Esophagus mucosa (tissue), 1 donor: ENCODE data around the gene RGMA. TPM values are rescaled to one million over a fixed set of nuclear protein-coding genes. Genes with fewer than 3 reads are reported as not detected.

ENCODE experiments used
- ATAC-seq: fragments of 200-7000 bp; cut with Tn5 transposase; one replicate; pipeline ENCODE4 v1.9.1; 2020
- total RNA-seq: library from RNA; stranded (reverse); gene quantifications from one replicate; pipeline ENCODE4 v1.2.4, GENCODE V29; 2023
- donor health status: DM: yes; HTN: yes; CAD: no.

RGMA gene, protein sequence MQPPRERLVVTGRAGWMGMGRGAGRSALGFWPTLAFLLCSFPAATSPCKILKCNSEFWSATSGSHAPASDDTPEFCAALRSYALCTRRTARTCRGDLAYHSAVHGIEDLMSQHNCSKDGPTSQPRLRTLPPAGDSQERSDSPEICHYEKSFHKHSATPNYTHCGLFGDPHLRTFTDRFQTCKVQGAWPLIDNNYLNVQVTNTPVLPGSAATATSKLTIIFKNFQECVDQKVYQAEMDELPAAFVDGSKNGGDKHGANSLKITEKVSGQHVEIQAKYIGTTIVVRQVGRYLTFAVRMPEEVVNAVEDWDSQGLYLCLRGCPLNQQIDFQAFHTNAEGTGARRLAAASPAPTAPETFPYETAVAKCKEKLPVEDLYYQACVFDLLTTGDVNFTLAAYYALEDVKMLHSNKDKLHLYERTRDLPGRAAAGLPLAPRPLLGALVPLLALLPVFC
- total RNA-seq, result 40.5 TPM

DNA sequence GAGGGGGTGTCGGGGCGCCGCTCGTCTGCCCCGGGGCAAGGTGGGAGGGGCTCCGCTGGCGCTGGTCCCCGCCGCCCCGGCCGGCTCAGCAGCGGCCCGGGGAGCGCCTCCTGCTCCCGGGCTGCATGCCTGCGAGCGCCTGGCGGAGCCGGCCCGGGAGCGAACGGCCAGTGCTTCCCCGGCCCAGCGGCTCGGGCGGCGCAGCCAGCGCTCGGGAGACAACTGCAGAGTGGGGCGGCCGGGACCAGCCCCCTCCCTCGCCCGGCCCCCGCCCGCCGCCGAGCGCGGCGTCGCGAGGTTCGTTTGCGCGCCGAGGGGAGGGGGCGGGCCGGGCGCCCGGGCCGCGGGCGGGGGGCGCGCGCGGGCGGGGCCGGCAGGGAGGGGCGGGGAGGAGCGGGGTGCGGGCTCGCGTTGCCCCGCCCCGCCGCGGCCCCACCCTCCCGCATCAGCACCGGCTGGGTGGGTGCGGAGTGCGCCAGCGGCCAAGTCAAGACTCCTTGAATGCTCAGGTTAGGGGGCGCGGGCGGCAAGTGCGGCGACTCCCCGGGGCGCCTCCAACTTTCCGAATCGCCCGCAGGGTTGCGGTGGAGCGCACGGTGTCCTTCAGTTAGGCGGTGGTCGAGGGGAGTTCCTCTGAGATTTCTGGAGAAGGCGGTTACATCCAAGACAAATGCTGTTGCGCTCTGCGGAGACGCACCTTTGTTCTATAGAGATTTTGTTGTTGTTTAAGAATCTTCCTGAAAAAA, at the start of gene RGMA:
RGMA (minus strand) TSS at position 231 of the 746 bp plus-strand sequence. CDS start 279 bp downstream, outside the sequence.
- ATAC-seq, result peak; percentile 53

DNA sequence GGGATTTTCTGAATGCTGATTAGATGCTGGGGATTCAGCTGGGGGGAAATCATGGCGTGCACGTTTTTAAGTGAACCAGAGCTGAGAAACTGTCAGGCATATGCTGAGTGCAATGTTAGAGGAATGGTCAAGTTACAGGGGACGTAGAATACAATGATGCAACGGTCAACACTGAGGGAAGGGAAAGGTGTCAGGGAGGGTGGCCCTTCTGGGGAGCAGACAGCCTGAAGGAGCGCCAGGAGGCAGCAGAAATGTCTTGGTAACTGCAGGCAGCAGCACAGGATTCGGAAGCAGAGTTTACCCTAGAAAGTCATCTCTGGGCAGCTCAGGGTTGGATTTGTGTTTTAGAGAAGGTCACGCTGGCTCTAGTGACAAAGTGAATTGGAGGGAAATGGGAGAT, 47.6 kb upstream of the RGMA start:
- no peak for ATAC-seq

GRCh38 chr15:93135997-93136397, 47.0 kb upstream of the RGMA start:
- no peak for ATAC-seq

- no peak for ATAC-seq
These were observed 46.4 kb upstream of the RGMA start for GRCh38 chr15:93135459-93135858.

DNA sequence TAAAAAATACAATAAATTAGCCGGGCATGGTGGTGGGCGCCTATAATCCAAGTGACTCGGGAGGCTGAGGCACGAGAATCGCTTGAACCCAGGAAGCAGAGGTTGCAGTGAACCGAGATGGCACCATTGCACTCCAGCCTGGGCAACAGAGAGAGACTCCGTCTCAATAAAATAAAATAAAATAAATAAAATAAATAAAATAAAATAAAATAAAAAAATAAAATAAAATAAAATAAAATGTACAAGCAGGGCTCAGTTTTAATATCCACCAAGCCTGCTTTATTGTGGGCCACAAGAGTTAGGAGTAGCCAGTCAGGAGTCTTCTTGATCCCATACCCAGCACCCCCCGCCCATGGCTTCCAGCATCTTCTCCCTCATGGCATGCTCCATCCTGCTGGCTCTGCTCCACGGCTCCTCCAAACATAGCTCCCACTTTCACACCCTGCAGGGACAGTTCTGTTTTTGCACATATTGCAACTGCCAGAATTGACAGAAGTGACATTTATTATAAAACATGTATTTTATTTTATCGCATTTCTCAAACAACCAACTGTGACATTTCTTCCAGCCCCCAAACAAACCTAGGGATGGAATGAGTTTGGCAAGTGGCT, 42.6 kb upstream of the RGMA start:
- no peak for ATAC-seq

GRCh38 chr15:93129702-93130488, 40.9 kb upstream of the RGMA start:
- ATAC-seq, result no peak

DNA sequence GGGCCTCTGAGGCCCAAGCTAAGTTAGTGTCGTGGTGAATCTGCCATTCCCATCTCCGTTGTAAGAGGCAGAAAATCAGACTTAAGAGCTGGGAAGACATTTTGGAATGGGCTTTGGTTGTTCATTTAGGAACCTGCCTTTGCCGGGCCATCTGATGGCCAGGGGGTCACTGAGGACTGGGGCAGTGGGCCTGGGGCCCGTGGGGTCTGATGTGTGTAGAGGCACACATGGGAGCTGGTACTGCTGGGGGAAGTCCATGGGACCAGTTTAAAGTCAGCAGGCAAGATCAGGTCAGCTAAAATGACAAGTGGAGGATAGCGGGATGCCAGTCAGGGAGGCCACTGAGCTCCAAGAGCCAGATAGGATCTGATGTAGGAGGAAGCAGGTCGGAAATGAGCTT, 38.3 kb upstream of the RGMA start:
- no peak for ATAC-seq

GRCh38 chr15:93126599-93126998, 37.6 kb upstream of the RGMA start:
- no peak for ATAC-seq

GRCh38 chr15:93126148-93126547, 37.1 kb upstream of the RGMA start:
- no peak for ATAC-seq

GRCh38 chr15:93124126-93124525, 35.1 kb upstream of the RGMA start:
- no peak for ATAC-seq

GRCh38 chr15:93121973-93122910, 33.2 kb upstream of the RGMA start:
- no peak for ATAC-seq

DNA sequence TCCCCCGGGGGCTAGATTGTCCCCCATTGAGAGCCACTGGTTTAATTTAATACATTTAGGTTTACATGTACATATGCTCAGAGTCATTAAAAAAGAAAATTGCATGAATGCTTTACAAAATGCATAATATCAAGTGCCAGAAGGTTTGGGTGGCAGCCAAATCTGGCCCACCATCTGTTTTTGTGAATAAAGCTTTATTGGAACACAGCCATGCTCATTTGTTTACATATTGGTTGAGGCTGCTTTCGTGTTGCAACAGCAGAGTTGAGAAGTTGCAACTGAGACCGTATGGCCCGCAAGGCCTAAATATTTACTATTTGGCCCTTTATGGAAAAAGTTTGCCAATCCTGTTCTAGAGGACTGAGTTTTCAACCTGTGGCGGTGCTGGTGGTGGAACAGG, 32.1 kb upstream of the RGMA start:
- no peak for ATAC-seq

- no peak for ATAC-seq
These were observed 29.9 kb upstream of the RGMA start for GRCh38 chr15:93118904-93119303.

DNA sequence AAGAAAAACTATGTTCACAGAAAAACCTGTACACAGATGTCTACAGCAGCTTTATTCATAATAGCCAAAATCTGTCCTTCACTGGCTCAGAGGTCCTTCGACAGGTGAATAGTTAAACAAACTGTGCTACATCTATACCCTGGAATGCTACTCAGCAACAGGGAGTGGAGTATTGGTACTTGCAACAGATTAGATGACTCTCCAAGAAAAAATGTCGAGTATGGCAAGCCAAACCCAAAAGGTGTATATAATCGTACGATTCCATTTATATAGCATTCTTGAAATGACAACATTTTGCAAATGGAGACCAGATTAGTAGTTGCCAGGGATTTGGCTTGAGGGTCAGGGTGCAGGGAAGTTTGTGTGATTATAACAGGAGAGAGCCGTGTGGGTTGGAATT, 22.4 kb upstream of the RGMA start:
- peak; percentile 51 for ATAC-seq

GRCh38 chr15:93110502-93111040, 21.6 kb upstream of the RGMA start:
- ATAC-seq, result no peak

DNA sequence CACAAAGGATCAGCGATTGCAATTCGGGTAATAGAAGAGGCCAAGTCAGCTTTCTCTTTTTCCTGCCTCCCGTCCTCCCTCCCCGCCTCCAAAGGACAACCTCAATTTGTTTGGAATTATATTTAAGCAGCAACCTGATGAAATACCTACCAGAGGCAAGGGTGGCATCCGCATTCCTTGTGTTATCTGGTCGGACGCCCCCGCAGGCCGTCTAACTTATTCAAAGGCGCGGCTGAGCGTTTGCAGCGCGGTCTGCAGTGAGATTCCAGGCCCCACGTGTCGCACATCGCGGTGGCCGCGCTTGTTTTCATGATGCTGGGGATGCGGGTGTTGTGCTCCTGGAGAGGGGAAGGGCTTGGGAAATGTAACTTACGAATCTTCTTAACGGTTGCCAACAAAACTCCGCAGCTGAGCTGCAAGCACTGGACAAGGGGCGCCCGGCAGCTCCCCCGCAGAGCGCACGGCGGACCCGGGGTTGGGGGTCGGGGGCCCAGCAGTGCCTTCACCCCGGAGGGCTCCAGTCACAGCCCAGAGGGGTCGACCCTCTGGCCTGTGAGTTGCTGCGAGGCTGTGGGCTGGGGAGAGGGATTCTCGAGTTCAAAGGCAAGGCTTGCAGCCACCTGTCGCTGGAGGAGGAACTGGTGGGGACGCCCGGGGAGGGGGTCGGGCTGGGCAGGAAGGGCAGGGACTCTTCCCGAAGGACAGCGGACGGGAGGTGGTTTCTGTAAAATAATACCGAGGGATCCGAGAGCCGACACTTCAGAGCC, 20.5 kb upstream of the RGMA start:
- ATAC-seq, result no peak

DNA sequence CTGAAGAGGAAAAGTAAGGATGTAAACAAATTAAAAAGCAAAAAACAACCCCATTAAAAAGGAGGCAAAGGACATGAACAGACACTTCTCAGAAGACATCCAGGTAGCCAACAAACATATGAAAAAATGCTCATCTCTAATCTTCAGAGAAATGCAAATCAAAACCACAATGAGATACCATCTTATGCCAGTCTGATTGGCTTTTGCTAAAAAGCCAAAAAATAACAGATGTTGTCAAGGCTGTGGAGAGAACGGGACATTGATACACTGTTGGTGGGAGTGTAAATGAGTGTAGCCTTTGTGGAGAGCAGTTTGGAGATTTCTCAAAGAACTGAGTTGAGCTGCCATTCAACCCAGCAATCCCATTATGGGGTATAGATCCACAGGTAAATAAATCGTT, 18.6 kb upstream of the RGMA start:
- no peak for ATAC-seq

DNA sequence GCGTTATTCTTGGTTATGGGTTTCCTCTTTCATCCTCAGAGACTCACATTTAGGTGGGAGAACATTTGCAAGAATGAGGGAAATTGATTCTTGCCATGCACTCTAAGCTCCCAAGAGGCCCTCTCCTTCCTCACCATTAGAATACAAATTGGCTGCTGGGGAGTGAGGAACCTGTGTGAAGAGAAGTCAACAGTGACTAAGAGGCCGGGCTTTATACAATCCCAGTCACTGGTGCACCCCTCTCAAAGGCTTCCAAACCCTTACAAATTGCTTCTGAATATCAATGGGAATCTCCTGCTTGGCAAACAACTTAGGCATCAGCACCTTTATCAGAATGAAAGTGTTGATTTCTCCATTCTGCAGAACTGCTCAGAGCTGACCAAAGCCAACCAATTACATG, 16.5 kb upstream of the RGMA start:
- ATAC-seq, result no peak

- no peak for ATAC-seq
These were observed 14.8 kb upstream of the RGMA start for GRCh38 chr15:93103823-93104222.

DNA sequence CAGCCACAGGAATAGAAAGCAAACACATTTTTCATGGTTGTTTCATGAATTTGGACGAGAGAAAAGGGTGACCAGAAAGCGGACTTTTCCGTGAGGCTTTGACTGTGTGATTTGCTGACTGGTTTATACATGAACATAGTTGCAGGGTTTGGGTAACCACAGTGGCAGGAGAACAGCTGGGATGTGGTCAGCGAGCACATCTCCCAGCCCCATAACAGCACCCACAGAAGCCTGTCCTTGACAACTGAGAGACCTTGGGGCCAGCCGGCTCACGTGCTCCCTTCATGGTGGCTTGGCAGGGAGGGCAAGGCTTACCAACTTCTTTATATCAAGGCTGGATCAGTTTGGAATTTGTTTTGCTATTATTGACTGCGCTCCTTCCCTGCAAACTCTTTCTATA, 13.2 kb upstream of the RGMA start:
- ATAC-seq, result no peak
